ENCODE results near the gene CADM1. TPM values are rescaled to one million over a fixed set of nuclear protein-coding genes. Genes with fewer than 3 reads are reported as not detected.

The CADM1 gene
- total and polyA plus RNA-seq, 2 donors (not counting 3 experiments of a cell fraction or from before 2014, with no cell fraction given) = 0.52 to 2.6 TPM

GRCh38 chr11:115257270-115257669 lies 246.9 kb downstream of the CADM1 start:
- Histone ChIP-seq H3K9me1 (replicated peaks; ENCODE audit: control insufficient read depth, extremely low read depth, insufficient read depth, low read length) (no peaks in the 10 kb centered on the region), H3K79me2 (ENCODE audit: control insufficient read depth, insufficient read depth, low read length) (no peaks in the 10 kb centered on the region), H3K9me3 (replicated peaks; ENCODE audit: control insufficient read depth, insufficient read depth, low read length) (no peaks in the 10 kb centered on the region), H3K27ac (ENCODE audit: insufficient read depth, low read depth, low read length) (no peak overlapping the region), H3K4me1 (ENCODE audit: control insufficient read depth, extremely low read depth, insufficient read depth, low read length) (no peaks in the 10 kb centered on the region), H3K4me3 (replicated peaks in 1 of 3; ENCODE audit: insufficient read depth in 1 of 3, low read depth in 1 of 3, low read length in 3 of 3) (no peak overlapping the region), H3K36me3 (ENCODE audit: control insufficient read depth in 2 of 2, extremely low read depth in 1 of 2, insufficient read depth in 2 of 2, low read length in 2 of 2) (no peaks in the 10 kb centered on the region), H3K4me2 (ENCODE audit: insufficient read depth, low read length) (no peak overlapping the region), H3K27me3 (ENCODE audit: control insufficient read depth in 2 of 2, insufficient read depth in 2 of 2, low read length in 2 of 2) (no peaks in the 10 kb centered on the region), H2AFZ (ENCODE audit: low read depth, low read length) (no peak overlapping the region), H4K20me1 (replicated peaks; ENCODE audit: control insufficient read depth, extremely low read depth, insufficient read depth, low read length) (no peaks in the 10 kb centered on the region), H3K9ac (replicated peaks; ENCODE audit: extremely low read depth, insufficient read depth, low read length) (no peak overlapping the region)
- TF ChIP-seq CTCF (IDR thresholded peaks at IDR 0.05; ENCODE audit: extremely low read depth in 1 of 2, insufficient read depth in 1 of 2, low read depth in 1 of 2, low read length in 2 of 2) = no peak
- no peak for TF ChIP-seq MYC (IDR thresholded peaks at IDR 0.05; ENCODE audit: low read depth, low read length)
- no peak for TF ChIP-seq POLR2A (IDR thresholded peaks at IDR 0.05; ENCODE audit: low read depth, low read length)
- TF ChIP-seq JUN (IDR thresholded peaks at IDR 0.05; ENCODE audit: borderline replicate concordance, insufficient read depth, insufficient read length, low read depth) = no peak
- TF ChIP-seq GATA2 (IDR thresholded peaks at IDR 0.05; ENCODE audit: insufficient read depth, insufficient read length, low read depth, low read length) = no peak
- TF ChIP-seq EZH2 (IDR thresholded peaks at IDR 0.05; ENCODE audit: borderline replicate concordance, low read depth, low read length, severe bottlenecking) = no peak
- no peak for TF ChIP-seq POLR2AphosphoS5 (IDR thresholded peaks at IDR 0.05; ENCODE audit: insufficient read depth, low read depth, low read length)
- no peak for TF ChIP-seq FOS (IDR thresholded peaks at IDR 0.05; ENCODE audit: borderline replicate concordance, insufficient read depth, low read length)
- no peak for TF ChIP-seq MAX (IDR thresholded peaks at IDR 0.05; ENCODE audit: insufficient read depth, insufficient read length)
- POLR2A ChIA-PET = no interaction called here
- FAIRE-seq = no peak
- no peak for DNase-seq (ENCODE audit: low read depth, low spot score)
- intact Hi-C loops (cut with micrococcal nuclease) (no loop called here), dilution Hi-C loops (cut with MboI; ENCODE audit: extremely low pct_ligation_motif_present, low sequenced_read_pairs) (no loop called here)
- CTCF ChIA-PET = no interaction called here
- BruUV-seq (replicated peaks) = no TSS peak
